ENCODE results near the gene DNAJC1.
"Not testable (repeated sequence)": the region's sequence is repeated elsewhere in the genome, so short reads cannot be mapped to it uniquely, and the experiment has no call there.

The DNAJC1 gene

DNA sequence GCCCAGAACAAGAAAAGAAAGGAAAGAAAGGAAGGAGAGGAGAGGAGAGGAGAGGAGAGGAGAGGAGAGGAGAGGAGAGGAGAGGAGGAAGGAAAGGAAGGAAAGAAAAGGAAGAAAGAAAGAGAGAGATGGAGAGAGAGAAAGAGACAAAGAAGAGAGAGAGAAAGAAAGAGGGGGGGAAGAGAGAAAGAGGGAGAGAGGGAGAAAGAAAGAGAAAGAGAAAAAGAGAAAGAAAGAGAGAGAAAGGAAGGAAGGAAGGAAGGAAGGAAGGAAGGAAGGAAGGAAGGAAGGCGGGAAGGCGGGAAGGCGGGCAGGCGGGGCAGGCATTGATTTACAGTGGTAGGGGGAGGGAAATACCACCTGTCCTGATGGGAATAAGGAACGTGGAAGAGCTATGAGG is 92.7 kb downstream of the DNAJC1 start:
- no peak for DNase-seq (ENCODE audit: low read depth in 1 of 2, low spot score in 1 of 2)

DNA sequence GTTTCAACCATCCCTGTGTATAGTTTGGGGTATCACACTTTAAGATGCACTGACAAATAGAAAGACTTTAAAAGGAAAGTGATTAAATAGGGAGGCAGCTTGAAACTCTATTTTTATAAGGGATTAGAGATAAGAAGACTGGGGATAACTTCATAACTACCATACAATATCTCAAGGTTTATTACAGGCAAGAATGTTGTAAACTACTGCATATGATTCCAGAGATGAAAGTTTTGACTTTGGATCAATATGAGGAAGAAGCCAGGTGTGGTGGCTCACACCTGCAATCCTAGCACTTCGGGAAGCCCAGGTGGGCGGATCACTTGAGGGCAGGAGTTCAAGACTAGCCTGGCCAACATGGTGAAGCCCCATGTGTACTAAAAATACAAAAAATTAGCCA is 96.1 kb downstream of the DNAJC1 start:
- no peak for DNase-seq (ENCODE audit: low read depth in 1 of 2, low spot score in 1 of 2)

DNA sequence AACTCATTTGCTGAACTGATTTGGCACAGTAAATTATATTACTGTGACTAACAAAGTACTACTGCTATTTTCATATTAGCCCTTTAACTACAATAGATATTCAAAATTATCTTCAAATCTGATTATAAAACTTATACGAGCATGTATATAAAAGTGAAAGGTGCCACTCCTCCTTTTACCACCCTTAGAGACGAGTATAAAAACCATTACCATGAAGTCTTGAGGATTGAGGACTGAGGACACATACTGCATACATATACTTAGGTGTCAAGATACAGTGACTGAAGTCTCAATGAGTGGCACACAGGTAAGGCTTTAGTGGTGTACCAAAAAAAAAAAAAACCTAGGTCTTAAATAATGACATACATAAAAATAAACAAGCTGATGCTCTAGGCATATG is 98.6 kb downstream of the DNAJC1 start:
- DNase-seq (ENCODE audit: low read depth in 1 of 2, low spot score in 1 of 2) = no peak

- DNase-seq (ENCODE audit: low read depth in 1 of 2, low spot score in 1 of 2) = no peak
Measured at GRCh38 chr10:21899736-21900135, 103.8 kb downstream of the DNAJC1 start.

GRCh38 chr10:21895932-21896331 is 107.6 kb downstream of the DNAJC1 start:
- DNase-seq (ENCODE audit: low read depth in 1 of 2, low spot score in 1 of 2) = no peak

DNA sequence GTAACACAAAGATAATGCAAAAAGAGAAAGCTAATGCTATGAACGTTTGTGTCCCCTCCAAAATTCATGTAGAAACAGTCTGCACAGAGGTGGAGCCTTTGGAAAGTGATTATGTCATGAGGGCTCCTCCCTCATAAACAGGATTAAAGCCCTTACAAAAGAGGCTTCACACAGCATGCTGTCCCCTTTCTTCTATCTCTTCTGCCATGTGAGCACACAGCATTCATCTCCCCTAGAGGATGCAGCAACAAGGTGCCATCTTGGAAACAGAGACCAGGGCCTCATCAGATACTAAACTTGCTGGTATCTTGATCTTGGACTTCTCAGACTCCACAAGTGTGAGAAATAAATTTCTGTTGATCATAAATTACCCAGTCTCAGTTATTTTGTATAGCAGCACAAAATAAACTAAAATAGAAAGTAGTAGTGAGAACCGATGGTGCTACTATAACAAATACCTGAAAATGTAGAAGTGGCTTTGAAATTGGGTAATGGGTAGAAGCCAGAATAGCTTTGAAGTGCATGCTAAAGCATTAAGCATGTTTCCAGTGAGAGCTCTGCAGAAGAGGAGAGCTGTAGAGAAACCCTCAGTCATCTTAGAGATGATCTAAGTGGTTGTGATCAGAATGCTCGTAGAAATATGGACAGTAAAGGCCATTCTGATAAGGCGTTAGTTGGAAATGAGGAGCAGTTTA is 108.7 kb downstream of the DNAJC1 start:
- DNase-seq (ENCODE audit: low read depth in 1 of 2, low spot score in 1 of 2) = no peak

GRCh38 chr10:21891439-21891838 is 112.1 kb downstream of the DNAJC1 start:
- DNase-seq (ENCODE audit: low read depth in 1 of 2, low spot score in 1 of 2) = no peak

DNA sequence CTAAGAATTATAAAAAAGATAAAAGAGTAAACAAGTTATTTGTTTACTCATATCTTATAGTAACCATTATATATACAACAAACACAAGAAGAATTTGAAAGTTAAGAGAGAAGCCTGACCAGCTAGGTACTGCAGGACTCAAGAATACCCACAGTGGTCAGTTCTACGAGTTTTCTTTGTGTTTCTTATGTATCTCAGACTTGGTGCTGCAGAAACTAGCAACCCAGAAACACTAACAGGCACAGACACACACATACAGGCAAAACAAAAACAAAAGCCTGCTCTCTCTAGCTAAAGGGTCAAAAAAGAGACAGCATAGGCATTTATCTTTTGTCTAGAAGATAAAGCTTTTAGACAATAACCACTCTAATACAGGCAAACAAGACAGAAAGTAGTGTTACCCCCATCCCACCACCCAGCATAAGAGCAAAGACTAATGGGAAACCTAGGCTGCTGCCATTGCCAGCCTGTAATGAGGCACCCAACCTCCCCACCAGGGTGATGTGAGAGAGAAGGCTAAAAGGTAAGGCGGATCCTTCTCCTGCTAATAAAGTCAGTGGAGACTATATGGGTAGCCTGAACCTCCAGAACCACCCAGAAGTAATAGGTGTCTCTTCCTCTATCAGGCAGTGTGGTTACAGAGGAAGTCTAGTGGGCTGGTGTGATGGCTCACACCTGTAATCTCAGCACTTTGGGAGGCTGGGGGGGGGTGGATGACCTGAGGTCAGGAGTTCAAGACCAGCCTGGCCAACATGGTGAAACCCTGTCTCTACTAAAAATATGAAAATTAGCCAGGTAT is 113.9 kb downstream of the DNAJC1 start:
- no peak for DNase-seq (ENCODE audit: low read depth in 1 of 2, low spot score in 1 of 2)

GRCh38 chr10:21888959-21889358 is 114.6 kb downstream of the DNAJC1 start:
- no peak for DNase-seq (ENCODE audit: low read depth in 1 of 2, low spot score in 1 of 2)

- DNase-seq (ENCODE audit: low read depth in 1 of 2, low spot score in 1 of 2) = no peak
Measured at GRCh38 chr10:21885940-21886339, 117.6 kb downstream of the DNAJC1 start.

DNA sequence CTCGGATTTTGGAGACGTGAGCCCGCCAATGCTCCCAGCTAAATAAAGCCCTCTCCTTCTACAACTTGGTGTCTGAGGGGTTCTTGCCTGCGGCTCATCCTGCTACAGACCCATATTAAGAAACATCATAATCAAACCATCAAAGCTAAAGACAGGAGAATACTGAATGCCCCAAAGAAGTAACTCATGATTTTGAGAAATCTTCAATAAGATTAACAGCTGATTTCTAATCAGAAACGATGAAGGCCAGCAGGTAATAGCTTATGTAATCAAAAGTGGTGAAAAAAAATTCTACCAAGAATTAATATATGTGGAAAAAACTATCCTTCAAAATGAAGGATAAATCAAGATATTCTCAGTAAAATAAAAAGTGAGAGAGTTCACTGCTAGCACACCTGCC is 130.3 kb downstream of the DNAJC1 start:
- DNase-seq (ENCODE audit: low read depth in 1 of 2, low spot score in 1 of 2) = no peak

- not testable (repeated sequence) for DNase-seq (ENCODE audit: low read depth in 1 of 2, low spot score in 1 of 2)
Measured at GRCh38 chr10:21872771-21873170, 130.8 kb downstream of the DNAJC1 start.

GRCh38 chr10:21870849-21871248 is 132.7 kb downstream of the DNAJC1 start:
- DNase-seq (ENCODE audit: low read depth in 1 of 2, low spot score in 1 of 2) = no peak

GRCh38 chr10:21869087-21869486 is 134.4 kb downstream of the DNAJC1 start:
- not testable (repeated sequence) for DNase-seq (ENCODE audit: low read depth in 1 of 2, low spot score in 1 of 2)

- no peak for DNase-seq (ENCODE audit: low read depth in 1 of 2, low spot score in 1 of 2)
Measured at GRCh38 chr10:21860718-21861117, 142.8 kb downstream of the DNAJC1 start.

DNA sequence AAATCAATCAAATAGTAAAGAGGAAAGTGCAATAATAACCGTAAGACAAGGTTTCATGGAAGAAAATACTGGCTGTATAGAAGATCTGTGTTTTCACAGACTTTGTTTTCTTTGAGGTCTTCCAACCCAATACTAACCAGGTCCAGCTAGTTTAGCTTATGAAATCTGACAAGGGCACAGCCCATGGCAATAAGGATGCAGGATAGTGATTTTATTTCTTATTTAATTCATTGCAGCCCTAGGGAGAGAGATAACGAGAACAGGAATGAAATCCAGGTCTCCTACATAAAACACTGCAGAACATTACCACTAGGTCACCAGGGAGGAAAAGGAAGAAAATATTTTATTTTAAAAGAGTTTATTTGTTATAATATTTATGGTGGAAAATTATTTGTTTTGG is 145.1 kb downstream of the DNAJC1 start:
- DNase-seq (ENCODE audit: low read depth in 1 of 2, low spot score in 1 of 2) = no peak

- DNase-seq (ENCODE audit: low read depth in 1 of 2, low spot score in 1 of 2) = no peak
Measured at GRCh38 chr10:21849607-21850006, 153.9 kb downstream of the DNAJC1 start.

GRCh38 chr10:21843645-21844044 is 159.9 kb downstream of the DNAJC1 start:
- no peak for DNase-seq (ENCODE audit: low read depth in 1 of 2, low spot score in 1 of 2)

DNA sequence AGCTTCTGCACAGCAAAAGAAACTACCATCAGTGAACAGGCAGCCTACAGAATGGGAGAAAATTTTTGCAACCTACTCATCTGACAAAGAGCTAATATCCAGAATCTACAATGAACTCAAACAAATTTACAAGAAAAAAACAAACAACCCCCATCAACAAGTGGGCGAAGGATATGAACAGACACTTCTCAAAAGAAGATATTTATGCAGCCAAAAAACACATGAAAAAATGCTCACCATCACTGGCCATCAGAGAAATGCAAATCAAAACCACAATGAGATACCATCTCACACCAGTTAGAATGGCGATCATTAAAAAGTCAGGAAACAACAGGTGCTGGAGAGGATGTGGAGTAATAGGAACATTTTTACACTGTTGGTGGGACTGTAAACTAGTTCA is 162.3 kb downstream of the DNAJC1 start:
- not testable (repeated sequence) for DNase-seq (ENCODE audit: low read depth in 1 of 2, low spot score in 1 of 2)

DNA sequence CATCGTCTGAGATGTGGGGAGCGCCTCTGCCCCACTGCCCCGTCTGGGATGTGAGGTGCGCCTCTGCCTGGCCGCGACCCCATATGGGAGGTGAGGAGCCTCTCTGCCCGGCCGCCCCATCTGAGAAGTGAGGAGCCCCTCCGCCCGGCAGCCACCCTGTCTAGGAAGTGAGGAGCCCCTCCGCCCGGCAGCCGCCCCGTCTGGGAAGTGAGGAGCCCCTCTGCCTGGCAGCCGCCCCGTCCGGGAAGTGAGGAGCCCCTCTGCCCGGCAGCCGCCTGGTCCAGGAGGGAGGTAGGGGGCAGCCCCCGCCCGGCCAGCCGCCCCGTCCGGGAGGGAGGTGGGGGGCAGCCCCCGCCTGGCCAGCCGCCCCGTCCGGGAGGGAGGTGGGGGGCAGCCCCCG is 166.0 kb downstream of the DNAJC1 start:
- not testable (repeated sequence) for DNase-seq (ENCODE audit: low read depth in 1 of 2, low spot score in 1 of 2)

GRCh38 chr10:21834574-21834973 is 169.0 kb downstream of the DNAJC1 start:
- not testable (repeated sequence) for DNase-seq (ENCODE audit: low read depth in 1 of 2, low spot score in 1 of 2)

- no peak for DNase-seq (ENCODE audit: low read depth in 1 of 2, low spot score in 1 of 2)
Measured at GRCh38 chr10:21832821-21833130, 170.8 kb downstream of the DNAJC1 start.
